Neuronal stem cell (in vitro differentiated cells): ENCODE data around the gene TIMM23.
"Not testable (repeated sequence)": the region's sequence is repeated elsewhere in the genome, so short reads cannot be mapped to it uniquely, and the experiment has no call there.

Source experiments
- DNase-seq: peaks from one replicate; pipeline ENCODE4 v3.0.0-alpha.2; 2013; ENCODE audit warnings: low spot score
- H2AFZ ChIP-seq: one replicate; pipeline ENCODE4 v1.6.1; 2013; ENCODE audit warnings: mild to moderate bottlenecking, low read length, inconsistent platforms
- H2AK5ac ChIP-seq: 2 replicates; pipeline ENCODE4 v1.6.1; 2013; ENCODE audit warnings: low read depth, mild to moderate bottlenecking, inconsistent platforms, low read length, moderate library complexity, mixed read lengths
- H2BK120ac ChIP-seq: 2 replicates; pipeline ENCODE4 v1.6.1; 2013; ENCODE audit warnings: low read depth, mild to moderate bottlenecking, inconsistent platforms, low read length, moderate library complexity, mixed read lengths
- H2BK12ac ChIP-seq: one replicate; pipeline ENCODE4 v1.6.1; 2013; ENCODE audit warnings: low read length, inconsistent platforms
- H2BK15ac ChIP-seq: 2 replicates; pipeline ENCODE4 v1.6.1; 2013; ENCODE audit warnings: mild to moderate bottlenecking, low read length, inconsistent platforms, mixed read lengths
- H2BK5ac ChIP-seq: one replicate; pipeline ENCODE4 v1.6.1; 2013; ENCODE audit warnings: inconsistent platforms, mild to moderate bottlenecking, low read length, moderate library complexity
- H3K14ac ChIP-seq: one replicate; pipeline ENCODE4 v1.6.1; 2013; ENCODE audit warnings: low read length, inconsistent platforms
- H3K18ac ChIP-seq: 2 replicates; pipeline ENCODE4 v1.6.1; 2013; ENCODE audit warnings: low read length, inconsistent platforms
- H3K23ac ChIP-seq: 2 replicates; pipeline ENCODE4 v1.6.1; 2013; ENCODE audit warnings: low read depth, mild to moderate bottlenecking, mixed read lengths, low read length, inconsistent platforms; ENCODE audit not compliant: poor library complexity
- H3K27ac ChIP-seq: replicated peaks from 3 replicates; pipeline ENCODE4 v1.5.1; 2013; ENCODE audit warnings: low read length, inconsistent platforms
- H3K27me3 ChIP-seq, 3 experiments: 2 replicates each; pipeline ENCODE4 v1.6.1; 2013; ENCODE audit warnings: low read length in 3 of 3, mild to moderate bottlenecking in 2 of 3, inconsistent platforms in 1 of 3, low read depth in 1 of 3, mixed read lengths in 1 of 3, moderate library complexity in 1 of 3; ENCODE audit not compliant: control insufficient read depth in 3 of 3, insufficient read depth in 3 of 3
- H3K36me3 ChIP-seq, 2 donors: replicated peaks in 1 of 2; 2 replicates each; pipeline ENCODE4 v1.6.1; 2013; ENCODE audit warnings: low read length in 2 of 2; ENCODE audit not compliant: control insufficient read depth in 2 of 2, insufficient read depth in 2 of 2
- H3K4ac ChIP-seq: 2 replicates; pipeline ENCODE4 v1.6.1; 2013; ENCODE audit warnings: inconsistent platforms, mild to moderate bottlenecking, low read length, moderate library complexity
- H3K4me1 ChIP-seq, 2 donors: 1 replicate in 1 of 2; 2 replicates in 1 of 2; pipeline ENCODE4 v1.6.1; 2013; ENCODE audit warnings: low read length in 2 of 2, low read depth in 1 of 2; ENCODE audit not compliant: control insufficient read depth in 2 of 2, insufficient read depth in 1 of 2
- H3K4me2 ChIP-seq: one replicate; pipeline ENCODE4 v1.6.1; 2013; ENCODE audit warnings: mild to moderate bottlenecking, low read length, inconsistent platforms; ENCODE audit not compliant: insufficient read depth, poor library complexity, severe bottlenecking
- H3K4me3 ChIP-seq, 2 donors: 2 replicates each; pipeline ENCODE4 v1.5.1; 2013; ENCODE audit warnings: low read length in 2 of 2, mild to moderate bottlenecking in 2 of 2, inconsistent platforms in 1 of 2, moderate library complexity in 1 of 2
- H3K79me1 ChIP-seq: one replicate; pipeline ENCODE4 v1.6.1; 2013; ENCODE audit warnings: low read depth, mild to moderate bottlenecking, inconsistent platforms, low read length, moderate library complexity
- H3K9ac ChIP-seq: one replicate; pipeline ENCODE4 v1.6.1; 2013; ENCODE audit warnings: mild to moderate bottlenecking, low read depth, low read length, inconsistent platforms; ENCODE audit not compliant: poor library complexity
- H3K9me3 ChIP-seq, 2 donors: replicated peaks in 1 of 2; 2 replicates each; pipeline versions ENCODE3 to v1.6.1; 2013; ENCODE audit warnings: low read length in 2 of 2, mild to moderate bottlenecking in 2 of 2, inconsistent platforms in 1 of 2, low read depth in 1 of 2, mixed read lengths in 1 of 2, moderate library complexity in 1 of 2; ENCODE audit not compliant: control insufficient read depth in 2 of 2, insufficient read depth in 1 of 2
- H4K8ac ChIP-seq: one replicate; pipeline ENCODE4 v1.6.1; 2013; ENCODE audit warnings: low read depth, mild to moderate bottlenecking, inconsistent platforms, low read length, moderate library complexity
- H4K91ac ChIP-seq: one replicate; pipeline ENCODE4 v1.6.1; 2013; ENCODE audit warnings: low read length, low read depth, mild to moderate bottlenecking, inconsistent platforms; ENCODE audit not compliant: poor library complexity
- WGBS, 2 donors: extraction: QIAGEN DNeasy Blood & Tissue Kit; methylation state at CpG; one replicate each; pipeline ENCODE4 v1.1.7; 2013; ENCODE audit warnings: missing lambda C conversion rate in 2 of 2, mixed read lengths in 1 of 2; ENCODE audit not compliant: insufficient read length in 2 of 2, insufficient replicate concordance in 1 of 2; ENCODE audit errors: extremely low coverage in 2 of 2; 5-methylcytosine and 5-hydroxymethylcytosine counted together

The TIMM23 gene

GRCh38 chr10:45974041-45974440, 1.8 kb downstream of the TIMM23 start:
- H3K4me3 ChIP-seq, H2BK120ac ChIP-seq, H2AFZ ChIP-seq, H4K8ac ChIP-seq, H3K23ac ChIP-seq, H3K4ac ChIP-seq, H3K14ac ChIP-seq, H3K18ac ChIP-seq, H3K79me1 ChIP-seq, H3K9ac ChIP-seq, H3K4me1 ChIP-seq, H2AK5ac ChIP-seq, H3K27ac ChIP-seq, H3K27me3 ChIP-seq, H2BK5ac ChIP-seq, H3K9me3 ChIP-seq, H4K91ac ChIP-seq, H2BK15ac ChIP-seq, DNase-seq, H3K4me2 ChIP-seq, H2BK12ac ChIP-seq: not testable (repeated sequence)
- peaks cover 0 to 19% of the 10 kb centered on the region in 2 donors for H3K36me3 ChIP-seq
- WGBS, 2 donors = no CpG with 5 or more reads among the region's 3 CpGs

- H2AK5ac ChIP-seq, H3K4me3 ChIP-seq, H3K4me1 ChIP-seq, H3K9me3 ChIP-seq, H3K4me2 ChIP-seq, H3K18ac ChIP-seq, H3K27me3 ChIP-seq, H3K27ac ChIP-seq, H2AFZ ChIP-seq, DNase-seq, H3K79me1 ChIP-seq, H3K23ac ChIP-seq, H4K8ac ChIP-seq, H3K4ac ChIP-seq, H2BK120ac ChIP-seq, H3K14ac ChIP-seq, H2BK12ac ChIP-seq, H4K91ac ChIP-seq, H2BK5ac ChIP-seq, H3K9ac ChIP-seq, H2BK15ac ChIP-seq: not testable (repeated sequence)
- peaks cover 0 to 31% of the 10 kb centered on the region in 2 donors for H3K36me3 ChIP-seq
- no CpG with 5 or more reads among the region's 2 CpGs for WGBS, 2 donors
These were observed 6.3 kb downstream of the TIMM23 start for GRCh38 chr10:45978554-45978953.

- peaks cover 2 to 42% of the 10 kb centered on the region in 2 donors for H3K36me3 ChIP-seq
- H3K9me3 ChIP-seq, H3K27ac ChIP-seq, H2BK120ac ChIP-seq, H3K4me1 ChIP-seq, H3K9ac ChIP-seq, H3K4me3 ChIP-seq, H2AFZ ChIP-seq, H3K79me1 ChIP-seq, DNase-seq, H3K23ac ChIP-seq, H3K27me3 ChIP-seq, H3K18ac ChIP-seq, H4K91ac ChIP-seq, H3K4ac ChIP-seq, H2BK5ac ChIP-seq, H2BK12ac ChIP-seq, H4K8ac ChIP-seq, H3K4me2 ChIP-seq, H2BK15ac ChIP-seq, H2AK5ac ChIP-seq, H3K14ac ChIP-seq: not testable (repeated sequence)
- no CpG with 5 or more reads among the region's 1 CpG for WGBS, 2 donors
These were observed 9.1 kb downstream of the TIMM23 start for GRCh38 chr10:45981367-45981766.

GRCh38 chr10:45983538-45984186, 11.4 kb downstream of the TIMM23 start:
- not testable (repeated sequence) for H3K4me2 ChIP-seq, H3K23ac ChIP-seq, H3K4me1 ChIP-seq, H4K91ac ChIP-seq, H3K18ac ChIP-seq, H4K8ac ChIP-seq, H3K27me3 ChIP-seq, H3K79me1 ChIP-seq, H3K9me3 ChIP-seq, H3K4ac ChIP-seq, H3K9ac ChIP-seq, H2AFZ ChIP-seq, H2AK5ac ChIP-seq, DNase-seq, H2BK5ac ChIP-seq, H2BK15ac ChIP-seq, H3K4me3 ChIP-seq, H2BK12ac ChIP-seq, H3K14ac ChIP-seq, H3K27ac ChIP-seq, H2BK120ac ChIP-seq
- H3K36me3 ChIP-seq = peaks cover 2 to 42% of the 10 kb centered on the region in 2 donors
- no CpG with 5 or more reads among the region's 6 CpGs for WGBS, 2 donors
